ENCODE data around the gene MRPL49. TPM values are rescaled to one million over a fixed set of nuclear protein-coding genes. Genes with fewer than 3 reads are reported as not detected.
A peak's percentile ranks its signal among the peaks of the same experiment; 100 is the strongest.

The MRPL49 gene
- total RNA-seq, 2 experiments from 2014 or later, result 53.0 to 53.3 TPM

GRCh38 chr11:65109231-65110198 is 12.6 kb upstream of the MRPL49 start:
- Histone ChIP-seq H3K27ac (ENCODE audit: low read depth in 1 of 2, low read length in 2 of 2) (peak overlapping the region; percentile 33 to 43), H3K27me3 (ENCODE audit: control insufficient read depth in 1 of 2, insufficient read depth in 2 of 2, low read length in 2 of 2) (no peaks in the 10 kb centered on the region), H3K9me3 (ENCODE audit: control insufficient read depth in 1 of 2, insufficient read depth in 1 of 2, low read length in 2 of 2) (no peaks in the 10 kb centered on the region), H3K4me1 (ENCODE audit: insufficient read depth, low read length) (peaks cover 40% of the 10 kb centered on the region), H3K36me3 (ENCODE audit: insufficient read depth, low read length) (peaks cover 41% of the 10 kb centered on the region), H3K4me3 (ENCODE audit: low read length) (no peak overlapping the region)
- Mint-ChIP-seq H3K4me3 (peak overlapping the region; percentile 32), H3K4me1 (ENCODE audit: low read depth) (peaks cover 36% of the 10 kb centered on the region), H3K36me3 (ENCODE audit: low read depth) (peaks cover 48% of the 10 kb centered on the region), H3K9me3 (no peaks in the 10 kb centered on the region), H3K27me3 (no peaks in the 10 kb centered on the region), H3K27ac (peak overlapping the region; percentile 92)
- ATAC-seq (ENCODE audit: poor library complexity) (no peak), DNase-seq (peak in 1 of 14 experiments; percentile 46)
- TF ChIP-seq CTCF (IDR thresholded peaks at IDR 0.05), result no peak
- intact Hi-C loops (cut with DNase I, micrococcal nuclease), result loop anchor here (1.0 to 10.0 kb wide), 5 partner anchors 9 to 415 kb away; partner anchors contain the start of genes VPS51 (in 2 of the 2), CAPN1 (in 1 of the 2), MAP4K2 (in 1 of the 2) and SCYL1 (in 1 of the 2)
- ChIA-PET POLR2A (interaction anchor here (1.1 to 6.5 kb wide), 5 partner anchors 8 to 96 kb away, joined by 3 to 91 read pairs (median 50); partner anchors contain the start of genes ARL2, FAU, MRPL49 and SYVN1), CTCF (interaction anchor here (1.0 to 4.1 kb wide), 15 partner anchors 10 to 249 kb away, joined by 3 to 58 read pairs (median 5); partner anchors contain the start of genes ARL2, FAU, MRPL49 and VPS51)

- H3K4me1 ChIP-seq (ENCODE audit: insufficient read depth, low read length), result peaks cover 48% of the 10 kb centered on the region
- peak; percentile 94 for TF ChIP-seq CTCF (IDR thresholded peaks at IDR 0.05)
- H3K36me3 Mint-ChIP-seq (ENCODE audit: low read depth), result peaks cover 40% of the 10 kb centered on the region
- H3K4me1 Mint-ChIP-seq (ENCODE audit: low read depth), result peaks cover 36% of the 10 kb centered on the region
- H3K27me3 Mint-ChIP-seq, result no peaks in the 10 kb centered on the region
- H3K9me3 ChIP-seq (ENCODE audit: control insufficient read depth in 1 of 2, insufficient read depth in 1 of 2, low read length in 2 of 2), result no peaks in the 10 kb centered on the region
- peak overlapping the region; percentile 33 to 53 for H3K27ac ChIP-seq (ENCODE audit: low read depth in 1 of 2, low read length in 2 of 2)
- peaks cover 35% of the 10 kb centered on the region for H3K36me3 ChIP-seq (ENCODE audit: insufficient read depth, low read length)
- DNase-seq (peak; percentile 90 to 99 (median 95)), ATAC-seq (ENCODE audit: poor library complexity) (peak; percentile 58)
- intact Hi-C loops (cut with DNase I, micrococcal nuclease), result loop anchor here (1.0 to 10.0 kb wide), 5 partner anchors 8 to 414 kb away; partner anchors contain the start of genes VPS51 (in 2 of the 2), CAPN1 (in 1 of the 2), MAP4K2 (in 1 of the 2) and SCYL1 (in 1 of the 2)
- no peak overlapping the region for H3K4me3 ChIP-seq (ENCODE audit: low read length)
- H3K27ac Mint-ChIP-seq, result peak overlapping the region; percentile 92
- H3K4me3 Mint-ChIP-seq, result peak overlapping the region; percentile 32
- ChIA-PET CTCF (interaction anchor here (0.7 to 4.1 kb wide), 18 partner anchors 9 to 250 kb away, joined by 3 to 58 read pairs (median 4); partner anchors contain the start of genes ARL2, FAU, MRPL49 and VPS51), POLR2A (interaction anchor here (0.8 to 6.5 kb wide), 6 partner anchors 11 to 366 kb away, joined by 3 to 91 read pairs (median 29); partner anchors contain the start of genes ARL2, FAU, MRPL49 and RASGRP2)
- H3K9me3 Mint-ChIP-seq, result no peaks in the 10 kb centered on the region
- H3K27me3 ChIP-seq (ENCODE audit: control insufficient read depth in 1 of 2, insufficient read depth in 2 of 2, low read length in 2 of 2), result no peaks in the 10 kb centered on the region
Observed at GRCh38 chr11:65110354-65110861, 11.7 kb upstream of the MRPL49 start.
